ENCODE measurements around the gene PMM1.

DNA sequence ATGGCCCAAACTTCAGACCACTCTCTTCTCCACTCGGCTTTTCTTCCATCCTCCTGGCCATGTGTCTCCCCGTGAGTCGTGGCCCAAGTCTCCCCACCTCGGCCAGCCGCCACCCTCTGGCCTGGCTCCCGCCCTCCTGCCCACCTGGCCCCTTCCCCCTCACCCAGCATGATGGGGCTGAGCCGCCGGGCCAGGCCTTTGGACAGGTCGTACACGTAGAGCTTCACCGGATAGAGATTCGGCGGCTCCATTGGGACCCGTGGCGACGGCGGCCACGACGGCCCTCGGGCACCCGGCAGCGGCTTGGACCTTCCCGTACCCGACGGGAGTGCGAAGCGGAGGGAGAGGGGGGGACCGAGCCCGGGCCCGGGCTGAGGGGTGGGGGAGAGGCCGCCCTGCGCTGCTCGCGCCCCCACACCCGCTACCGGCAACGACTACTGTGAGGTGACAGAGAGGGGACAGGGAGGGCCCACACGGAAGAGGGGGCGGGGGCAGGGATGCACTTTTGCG is 31.0 kb upstream of the PMM1 start, which contains the start of gene DESI1:
- TF ChIP-seq, protein P1, sequence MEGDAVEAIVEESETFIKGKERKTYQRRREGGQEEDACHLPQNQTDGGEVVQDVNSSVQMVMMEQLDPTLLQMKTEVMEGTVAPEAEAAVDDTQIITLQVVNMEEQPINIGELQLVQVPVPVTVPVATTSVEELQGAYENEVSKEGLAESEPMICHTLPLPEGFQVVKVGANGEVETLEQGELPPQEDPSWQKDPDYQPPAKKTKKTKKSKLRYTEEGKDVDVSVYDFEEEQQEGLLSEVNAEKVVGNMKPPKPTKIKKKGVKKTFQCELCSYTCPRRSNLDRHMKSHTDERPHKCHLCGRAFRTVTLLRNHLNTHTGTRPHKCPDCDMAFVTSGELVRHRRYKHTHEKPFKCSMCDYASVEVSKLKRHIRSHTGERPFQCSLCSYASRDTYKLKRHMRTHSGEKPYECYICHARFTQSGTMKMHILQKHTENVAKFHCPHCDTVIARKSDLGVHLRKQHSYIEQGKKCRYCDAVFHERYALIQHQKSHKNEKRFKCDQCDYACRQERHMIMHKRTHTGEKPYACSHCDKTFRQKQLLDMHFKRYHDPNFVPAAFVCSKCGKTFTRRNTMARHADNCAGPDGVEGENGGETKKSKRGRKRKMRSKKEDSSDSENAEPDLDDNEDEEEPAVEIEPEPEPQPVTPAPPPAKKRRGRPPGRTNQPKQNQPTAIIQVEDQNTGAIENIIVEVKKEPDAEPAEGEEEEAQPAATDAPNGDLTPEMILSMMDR (IDR thresholded peaks at IDR 0.05), result no peak
- TF ChIP-seq POLR2A (IDR thresholded peaks at IDR 0.05), result peak in 1 of 2 donors; percentile 33
- no peak for TF ChIP-seq EP300 (IDR thresholded peaks at IDR 0.05)
